Measurements from ENCODE around the gene GDF10.

Gene GDF10

DNA sequence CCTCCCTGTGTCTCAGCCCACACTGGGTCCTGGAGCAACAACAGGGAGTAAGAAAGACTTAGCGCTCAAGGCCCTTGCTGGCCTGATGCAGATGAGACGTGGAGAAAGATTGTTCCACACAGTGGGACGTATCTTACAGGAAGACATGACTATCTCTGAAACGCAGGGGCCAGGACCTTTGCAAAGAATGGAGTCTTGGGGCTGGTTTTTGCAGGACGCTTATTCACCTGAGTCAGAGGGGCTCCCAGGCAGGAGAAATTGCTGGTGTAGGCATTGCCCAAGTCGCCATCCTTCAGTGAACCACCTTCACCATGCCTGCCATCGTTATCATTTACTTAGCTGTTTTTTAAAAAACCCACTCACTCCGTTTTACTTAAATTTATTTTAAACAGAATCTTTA, 11.8 kb upstream of the GDF10 start:
- H3K4me1 ChIP-seq (ENCODE audit: low read length) = no peaks in the 10 kb centered on the region
- no peak overlapping the region for H3K9ac ChIP-seq (ENCODE audit: low read length)
- H3K27ac ChIP-seq (ENCODE audit: low read length) = no peak overlapping the region
- no peaks in the 10 kb centered on the region for H3K27me3 ChIP-seq (ENCODE audit: low read depth, low read length)
- no peak overlapping the region for H2AFZ ChIP-seq (ENCODE audit: low read depth, low read length)
- H4K20me1 ChIP-seq (ENCODE audit: insufficient read depth, low read length) = no peaks in the 10 kb centered on the region
- no peak for TF ChIP-seq EZH2phosphoT487 (IDR thresholded peaks at IDR 0.05; ENCODE audit: low read depth)
- TF ChIP-seq, protein P1, sequence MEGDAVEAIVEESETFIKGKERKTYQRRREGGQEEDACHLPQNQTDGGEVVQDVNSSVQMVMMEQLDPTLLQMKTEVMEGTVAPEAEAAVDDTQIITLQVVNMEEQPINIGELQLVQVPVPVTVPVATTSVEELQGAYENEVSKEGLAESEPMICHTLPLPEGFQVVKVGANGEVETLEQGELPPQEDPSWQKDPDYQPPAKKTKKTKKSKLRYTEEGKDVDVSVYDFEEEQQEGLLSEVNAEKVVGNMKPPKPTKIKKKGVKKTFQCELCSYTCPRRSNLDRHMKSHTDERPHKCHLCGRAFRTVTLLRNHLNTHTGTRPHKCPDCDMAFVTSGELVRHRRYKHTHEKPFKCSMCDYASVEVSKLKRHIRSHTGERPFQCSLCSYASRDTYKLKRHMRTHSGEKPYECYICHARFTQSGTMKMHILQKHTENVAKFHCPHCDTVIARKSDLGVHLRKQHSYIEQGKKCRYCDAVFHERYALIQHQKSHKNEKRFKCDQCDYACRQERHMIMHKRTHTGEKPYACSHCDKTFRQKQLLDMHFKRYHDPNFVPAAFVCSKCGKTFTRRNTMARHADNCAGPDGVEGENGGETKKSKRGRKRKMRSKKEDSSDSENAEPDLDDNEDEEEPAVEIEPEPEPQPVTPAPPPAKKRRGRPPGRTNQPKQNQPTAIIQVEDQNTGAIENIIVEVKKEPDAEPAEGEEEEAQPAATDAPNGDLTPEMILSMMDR (IDR thresholded peaks at IDR 0.05; ENCODE audit: low read depth, low read length) = no peak
- no peaks in the 10 kb centered on the region for H3K79me2 ChIP-seq (ENCODE audit: low read length)
- H3K9me3 ChIP-seq (ENCODE audit: insufficient read depth, low read length) = no peaks in the 10 kb centered on the region
- no peak overlapping the region for H3K4me3 ChIP-seq (ENCODE audit: low read length)
- H3K4me2 ChIP-seq (ENCODE audit: low read length) = no peak overlapping the region
- H3K36me3 ChIP-seq (replicated peaks; ENCODE audit: low read depth, low read length) = no peaks in the 10 kb centered on the region

DNA sequence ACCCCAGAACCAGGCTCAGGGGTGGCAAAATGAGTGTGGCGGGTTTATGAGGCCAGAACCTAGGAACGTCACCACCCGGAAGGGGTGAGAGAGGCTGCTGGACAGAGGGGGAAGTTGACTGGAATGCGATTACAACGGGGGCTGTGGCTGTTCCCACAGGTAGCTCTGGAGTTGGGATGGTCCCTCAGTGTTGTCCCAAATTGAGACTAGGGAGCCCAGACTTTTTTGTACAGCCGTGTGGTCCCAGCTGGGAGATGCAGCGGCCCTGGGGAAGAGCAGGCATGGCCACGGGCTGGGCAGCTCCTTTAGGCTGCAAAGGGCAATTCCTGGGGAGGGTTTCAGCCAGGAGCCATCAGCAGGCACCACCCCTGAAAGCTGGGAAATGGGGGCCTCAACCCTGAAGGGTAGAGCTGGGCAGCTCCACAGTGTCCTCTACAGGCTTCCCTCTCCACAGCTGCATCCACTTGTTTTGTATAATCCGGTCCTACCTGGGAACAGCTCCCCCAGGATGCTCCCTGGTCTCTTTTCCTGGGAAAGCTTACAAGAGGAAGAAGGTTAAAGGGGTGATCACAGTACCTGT, 11.0 kb upstream of the GDF10 start:
- TF ChIP-seq, protein P1 (IDR thresholded peaks at IDR 0.05; ENCODE audit: low read depth, low read length) = no peak
- TF ChIP-seq EZH2phosphoT487 (IDR thresholded peaks at IDR 0.05; ENCODE audit: low read depth) = no peak
- no peak overlapping the region for H2AFZ ChIP-seq (ENCODE audit: low read depth, low read length)

DNA sequence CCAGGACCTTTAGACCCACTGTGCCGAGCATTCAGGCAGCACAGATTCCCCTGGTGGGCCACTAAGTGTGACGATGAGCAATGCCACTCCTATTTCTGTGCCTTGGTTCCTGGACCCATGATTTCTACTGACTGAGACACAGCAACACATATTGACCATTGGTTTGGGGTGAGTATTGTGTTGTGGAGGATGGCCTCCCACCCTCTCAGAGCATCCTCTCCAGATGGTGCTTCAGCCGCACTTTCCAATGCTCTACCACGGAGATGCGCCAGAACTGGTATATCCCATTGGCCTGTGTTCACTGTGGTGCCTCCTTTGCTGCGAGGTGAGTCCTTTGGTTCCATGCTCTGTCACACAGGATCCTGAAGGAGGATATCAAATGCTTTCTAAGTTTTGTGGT, 10.1 kb upstream of the GDF10 start:
- Histone ChIP-seq H3K4me3 (ENCODE audit: low read length) (no peak overlapping the region), H3K4me1 (ENCODE audit: low read length) (no peaks in the 10 kb centered on the region), H3K27me3 (ENCODE audit: low read depth, low read length) (no peaks in the 10 kb centered on the region), H3K79me2 (ENCODE audit: low read length) (no peaks in the 10 kb centered on the region), H2AFZ (ENCODE audit: low read depth, low read length) (no peak overlapping the region), H3K4me2 (ENCODE audit: low read length) (no peak overlapping the region), H3K36me3 (replicated peaks; ENCODE audit: low read depth, low read length) (no peaks in the 10 kb centered on the region), H3K9ac (ENCODE audit: low read length) (no peak overlapping the region), H3K27ac (ENCODE audit: low read length) (no peak overlapping the region), H4K20me1 (ENCODE audit: insufficient read depth, low read length) (no peaks in the 10 kb centered on the region), H3K9me3 (ENCODE audit: insufficient read depth, low read length) (no peaks in the 10 kb centered on the region)
- TF ChIP-seq, protein P1 (IDR thresholded peaks at IDR 0.05; ENCODE audit: low read depth, low read length) = no peak
- no peak for TF ChIP-seq EZH2phosphoT487 (IDR thresholded peaks at IDR 0.05; ENCODE audit: low read depth)

More for the DNA sequence above, 11.0 kb upstream of the GDF10 start:
- H3K9ac ChIP-seq (ENCODE audit: low read length) = no peak overlapping the region
- H3K27ac ChIP-seq (ENCODE audit: low read length) = no peak overlapping the region
- no peaks in the 10 kb centered on the region for H3K9me3 ChIP-seq (ENCODE audit: insufficient read depth, low read length)
- no peak overlapping the region for H3K4me3 ChIP-seq (ENCODE audit: low read length)
- no peaks in the 10 kb centered on the region for H3K79me2 ChIP-seq (ENCODE audit: low read length)
- no peak overlapping the region for H3K4me2 ChIP-seq (ENCODE audit: low read length)
- H3K4me1 ChIP-seq (ENCODE audit: low read length) = no peaks in the 10 kb centered on the region
- no peaks in the 10 kb centered on the region for H4K20me1 ChIP-seq (ENCODE audit: insufficient read depth, low read length)
- no peaks in the 10 kb centered on the region for H3K36me3 ChIP-seq (replicated peaks; ENCODE audit: low read depth, low read length)
- H3K27me3 ChIP-seq (ENCODE audit: low read depth, low read length) = no peaks in the 10 kb centered on the region

DNA sequence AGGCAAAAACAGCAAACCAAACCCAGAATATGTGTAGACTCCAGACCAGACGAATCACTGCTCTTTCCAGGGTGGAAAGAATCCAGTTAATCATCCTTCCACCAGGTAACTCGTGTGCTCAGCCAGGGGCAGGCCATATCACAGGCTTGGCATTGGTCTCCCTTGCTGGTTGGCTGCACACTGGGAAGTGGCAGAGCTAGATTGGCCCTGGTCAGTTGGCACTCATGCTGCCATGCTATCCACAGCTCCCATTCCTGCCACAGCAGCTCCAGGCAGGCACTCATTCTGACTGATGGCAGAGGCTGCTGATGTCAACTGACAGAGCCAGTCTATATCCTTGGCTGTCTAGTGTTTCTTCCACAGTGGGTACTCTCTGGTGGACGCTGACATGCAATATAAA, 9.7 kb upstream of the GDF10 start:
- Histone ChIP-seq H4K20me1 (ENCODE audit: insufficient read depth, low read length) (no peaks in the 10 kb centered on the region), H3K9me3 (ENCODE audit: insufficient read depth, low read length) (no peaks in the 10 kb centered on the region), H3K4me1 (ENCODE audit: low read length) (no peaks in the 10 kb centered on the region), H3K9ac (ENCODE audit: low read length) (no peak overlapping the region), H3K27me3 (ENCODE audit: low read depth, low read length) (no peaks in the 10 kb centered on the region), H2AFZ (ENCODE audit: low read depth, low read length) (no peak overlapping the region), H3K36me3 (replicated peaks; ENCODE audit: low read depth, low read length) (no peaks in the 10 kb centered on the region), H3K4me2 (ENCODE audit: low read length) (no peak overlapping the region), H3K79me2 (ENCODE audit: low read length) (no peaks in the 10 kb centered on the region), H3K27ac (ENCODE audit: low read length) (no peak overlapping the region), H3K4me3 (ENCODE audit: low read length) (no peak overlapping the region)
- TF ChIP-seq, protein P1 (IDR thresholded peaks at IDR 0.05; ENCODE audit: low read depth, low read length) = no peak
- TF ChIP-seq EZH2phosphoT487 (IDR thresholded peaks at IDR 0.05; ENCODE audit: low read depth) = no peak

Measured in OCI-LY3 (cell line).